Anterior cingulate cortex (tissue), 58 donors: ENCODE measurements around the gene UNC119B.
"Not testable (repeated sequence)": the region's sequence is repeated elsewhere in the genome, so short reads cannot be mapped to it uniquely, and the experiment has no call there.

ENCODE experiments used
- DNase-seq, 58 donors: peaks; one replicate each; lab custom pipeline; 2025; lab: John Stamatoyannopoulos, UW

UNC119B gene

DNA sequence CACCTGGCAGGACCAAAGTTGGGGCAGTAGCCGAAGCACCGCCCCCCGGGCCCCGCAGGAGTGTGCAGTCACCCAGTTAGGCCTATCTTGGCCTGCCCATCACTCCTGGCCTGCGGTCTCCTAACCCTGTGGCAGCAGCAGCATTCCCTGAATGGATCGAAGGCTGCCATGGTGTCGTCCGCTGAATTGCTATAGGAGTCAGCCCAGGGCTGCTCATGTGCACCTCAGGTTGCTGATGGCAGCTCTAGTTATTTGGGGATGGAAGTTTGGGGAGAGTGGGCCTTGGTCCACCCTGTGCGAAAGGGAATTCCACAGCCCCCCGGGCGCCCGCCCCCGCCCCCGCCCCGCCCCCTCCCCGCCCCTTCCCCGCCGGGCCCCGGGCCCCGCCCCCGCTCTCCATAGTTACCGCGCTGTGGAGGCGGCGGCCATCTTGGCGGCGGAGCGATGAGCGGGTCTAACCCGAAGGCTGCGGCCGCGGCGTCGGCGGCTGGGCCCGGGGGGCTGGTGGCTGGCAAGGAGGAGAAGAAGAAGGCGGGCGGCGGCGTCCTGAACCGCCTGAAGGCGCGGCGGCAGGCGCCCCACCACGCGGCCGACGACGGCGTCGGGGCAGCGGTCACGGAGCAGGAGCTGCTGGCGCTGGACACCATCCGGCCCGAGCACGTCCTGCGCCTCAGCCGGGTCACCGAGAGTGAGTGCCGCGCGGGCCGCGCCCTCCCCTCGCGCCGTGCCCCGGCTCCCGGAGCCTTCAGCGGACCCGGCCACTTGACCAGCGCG, at the start of gene UNC119B:
Gene UNC119B (plus strand): TSS at position 428 of the 774 bp plus-strand sequence. CDS start 17 bp downstream, at position 445.
- peak in 53 of 58 donors; percentile 12 to 78 (median 57) for DNase-seq

GRCh38 chr12:120661432-120661831, 48.8 kb upstream of the UNC119B start:
- DNase-seq = no peak

- DNase-seq = no peak
Observed at GRCh38 chr12:120662879-120663278, 47.4 kb upstream of the UNC119B start.

- no peak for DNase-seq
Observed at GRCh38 chr12:120663741-120664140, 46.5 kb upstream of the UNC119B start.

GRCh38 chr12:120666571-120667390, 43.5 kb upstream of the UNC119B start:
- DNase-seq = no peak

GRCh38 chr12:120668091-120668867, 42.0 kb upstream of the UNC119B start:
- no peak for DNase-seq

- DNase-seq = peak in 4 of 58 donors; percentile 11 to 56 (median 28)
Observed at GRCh38 chr12:120668868-120669840, 41.1 kb upstream of the UNC119B start.

GRCh38 chr12:120670237-120670636, 40.0 kb upstream of the UNC119B start:
- not testable (repeated sequence) for DNase-seq

DNA sequence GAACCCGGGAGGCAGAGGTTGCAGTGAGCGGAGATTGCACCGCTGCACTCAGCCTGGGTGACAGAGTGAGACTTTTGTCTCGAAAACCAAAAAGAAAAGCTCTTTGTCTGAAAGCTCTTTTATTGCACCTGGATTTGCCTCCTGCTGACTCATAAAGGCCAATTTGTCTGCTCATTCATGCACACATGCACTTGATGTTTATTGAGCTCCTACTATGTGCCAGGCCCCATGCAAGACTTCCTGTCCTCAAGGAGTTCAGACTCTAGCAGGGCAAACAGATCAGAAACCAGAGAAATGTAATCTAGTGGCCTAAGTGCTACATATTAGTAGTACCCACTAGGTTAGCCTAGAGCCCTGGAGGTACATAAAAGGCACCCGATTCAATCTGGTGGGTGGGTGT, 39.6 kb upstream of the UNC119B start:
- DNase-seq = no peak

GRCh38 chr12:120674097-120674636, 36.1 kb upstream of the UNC119B start:
- no peak for DNase-seq

DNA sequence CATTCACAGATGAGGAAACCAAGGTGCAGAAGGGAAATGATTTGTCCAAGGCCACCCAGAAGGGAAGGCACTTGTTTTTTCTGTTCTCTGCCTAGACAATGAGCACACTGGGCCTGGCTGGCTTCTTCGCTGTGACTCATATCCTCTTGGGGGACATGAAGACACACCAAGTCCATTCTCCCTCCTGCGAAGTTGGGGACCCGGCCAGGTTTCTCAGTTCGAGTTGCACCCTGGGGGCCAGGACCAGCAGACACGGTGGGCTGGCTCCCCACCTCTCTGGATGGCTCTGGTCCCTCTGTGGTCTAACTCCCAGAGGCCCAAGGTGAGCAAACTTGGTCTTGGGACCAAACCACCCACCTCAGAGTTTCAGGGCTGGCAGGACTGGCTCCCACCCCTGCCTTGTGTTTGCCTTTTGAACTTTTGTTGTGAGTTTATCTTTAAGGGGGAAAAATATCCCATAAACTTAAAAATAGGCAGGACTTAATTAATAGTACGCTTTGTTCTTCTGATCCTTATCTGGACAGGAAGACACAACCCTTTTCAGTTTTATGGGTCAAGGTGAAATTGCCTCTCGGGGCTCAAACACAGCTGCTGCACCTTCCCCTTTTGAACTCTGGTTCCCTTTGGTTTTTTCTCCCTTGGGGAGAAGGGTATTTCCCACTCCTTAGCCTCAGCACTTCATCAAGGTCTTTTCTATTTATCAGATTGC, 32.3 kb upstream of the UNC119B start:
- DNase-seq = no peak

DNA sequence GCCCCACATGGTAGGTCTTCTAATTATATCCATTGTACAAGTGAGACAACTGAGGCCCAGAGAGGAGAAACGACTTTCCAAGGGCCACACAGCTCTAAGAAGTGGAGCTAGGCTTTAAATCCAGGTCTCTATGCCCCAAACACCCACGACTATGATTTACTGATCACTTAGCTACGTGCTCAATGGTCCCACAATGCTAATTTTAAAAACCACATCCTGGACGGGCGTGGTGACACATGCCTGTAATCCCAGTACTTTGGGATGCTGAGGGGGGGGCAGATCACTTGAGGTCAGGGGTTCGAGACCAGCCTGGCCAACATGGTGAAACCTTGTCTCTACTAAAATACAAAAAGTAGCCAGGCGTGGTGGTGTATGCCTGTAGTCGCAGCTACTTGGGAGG, 31.7 kb upstream of the UNC119B start:
- no peak for DNase-seq

DNA sequence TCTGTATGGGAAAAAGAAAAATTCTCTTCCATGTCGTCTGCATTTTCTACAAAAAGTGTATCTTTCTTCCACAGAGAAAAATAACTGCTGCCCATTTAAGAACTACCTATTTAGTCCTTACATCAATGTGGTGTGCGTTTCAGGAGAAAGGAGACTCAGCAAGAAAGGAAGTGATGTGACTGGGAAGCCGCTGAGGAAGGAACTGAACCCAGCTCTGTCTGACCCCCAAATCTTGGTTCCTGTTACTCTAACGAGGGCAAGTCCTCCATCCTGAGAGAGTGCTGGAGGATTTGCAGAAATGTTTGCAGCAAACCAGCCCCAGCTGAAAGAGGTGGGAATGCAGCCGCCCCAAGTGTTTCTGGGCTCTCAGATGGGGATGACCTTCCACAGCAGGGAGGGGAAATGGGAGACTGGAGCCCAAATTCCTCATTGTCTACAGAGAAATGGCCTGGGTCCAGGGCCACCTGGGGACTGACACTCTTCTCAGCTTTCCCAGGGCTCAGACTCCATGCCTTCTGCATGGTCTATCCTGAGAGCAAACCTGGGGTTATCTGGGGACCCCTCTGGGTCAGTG, 30.0 kb upstream of the UNC119B start:
- DNase-seq = no peak

GRCh38 chr12:120684523-120684932, 25.7 kb upstream of the UNC119B start:
- DNase-seq = no peak

DNA sequence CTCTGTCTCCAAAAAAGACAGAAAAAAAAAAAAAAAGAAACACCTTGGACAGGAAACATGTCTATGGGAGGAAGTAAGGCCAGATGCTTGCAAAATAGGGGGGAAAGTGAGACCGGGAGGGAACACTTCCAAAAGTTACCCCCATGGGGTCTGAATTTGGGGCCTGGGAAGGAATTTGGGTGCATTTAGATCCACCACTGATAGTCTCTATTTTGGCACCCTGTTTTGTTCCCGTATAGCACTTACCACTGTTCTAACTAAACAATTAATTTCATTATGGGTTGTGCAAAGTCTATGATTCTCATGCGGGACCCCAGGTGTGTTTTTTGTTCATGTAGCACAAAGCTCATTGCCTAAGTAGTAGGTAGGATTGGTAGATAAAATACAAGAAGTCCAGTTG, 24.7 kb upstream of the UNC119B start:
- DNase-seq = no peak

GRCh38 chr12:120686151-120686689, 24.0 kb upstream of the UNC119B start:
- peak; percentile 85 to 100 (median 97) for DNase-seq

DNA sequence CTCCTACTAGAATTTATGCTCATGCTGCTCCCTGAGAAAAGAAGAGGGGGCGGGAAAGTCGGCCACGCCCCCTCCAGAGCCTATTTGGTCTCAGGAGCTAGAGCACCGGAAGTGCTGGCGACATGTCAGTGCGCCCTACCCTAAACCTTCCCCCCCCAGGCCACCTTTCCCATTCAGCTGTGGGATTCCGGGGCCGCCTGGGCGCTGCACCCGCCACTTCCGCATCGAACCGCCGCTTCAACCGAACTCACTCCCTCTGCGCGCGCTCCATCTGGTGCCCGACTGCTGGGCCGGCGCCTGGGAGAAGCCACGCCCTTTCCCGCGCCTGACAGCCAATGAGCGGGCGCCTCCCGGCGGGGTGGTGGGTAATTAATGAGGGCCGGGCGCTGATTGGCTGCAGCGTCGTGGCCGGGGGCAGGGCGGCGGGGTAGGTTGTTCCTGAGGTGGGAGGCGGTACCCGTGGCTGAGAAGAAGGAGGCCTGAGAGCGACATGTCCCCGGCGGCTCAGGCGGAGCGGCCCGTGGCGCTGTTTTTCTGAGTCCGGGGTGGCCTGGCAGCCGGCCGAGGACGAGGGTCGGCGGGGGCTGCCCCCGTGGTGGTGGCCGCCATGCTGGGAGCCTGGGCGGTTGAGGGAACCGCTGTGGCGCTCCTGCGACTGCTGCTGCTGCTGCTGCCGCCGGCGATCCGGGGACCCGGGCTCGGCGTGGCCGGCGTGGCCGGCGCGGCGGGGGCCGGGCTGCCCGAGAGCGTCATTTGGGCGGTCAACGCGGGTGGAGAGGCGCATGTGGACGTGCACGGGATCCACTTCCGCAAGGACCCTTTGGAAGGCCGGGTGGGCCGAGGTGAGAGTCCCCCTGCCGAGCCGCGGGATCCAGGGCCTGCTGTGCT, 23.3 kb upstream of the UNC119B start, which contains the start of gene MLEC:
Gene MLEC (plus strand): TSS at position 460 of the 888 bp plus-strand sequence. CDS start 148 bp downstream, at position 608.
- peak; percentile 92 to 100 (median 99) for DNase-seq
